NCI-H2107 (cell line): ENCODE data around the gene HOMER2.

Experiments
- DNase-seq: peaks from one replicate; lab custom pipeline; 2025; lab: John Stamatoyannopoulos, UW

Gene HOMER2

DNA sequence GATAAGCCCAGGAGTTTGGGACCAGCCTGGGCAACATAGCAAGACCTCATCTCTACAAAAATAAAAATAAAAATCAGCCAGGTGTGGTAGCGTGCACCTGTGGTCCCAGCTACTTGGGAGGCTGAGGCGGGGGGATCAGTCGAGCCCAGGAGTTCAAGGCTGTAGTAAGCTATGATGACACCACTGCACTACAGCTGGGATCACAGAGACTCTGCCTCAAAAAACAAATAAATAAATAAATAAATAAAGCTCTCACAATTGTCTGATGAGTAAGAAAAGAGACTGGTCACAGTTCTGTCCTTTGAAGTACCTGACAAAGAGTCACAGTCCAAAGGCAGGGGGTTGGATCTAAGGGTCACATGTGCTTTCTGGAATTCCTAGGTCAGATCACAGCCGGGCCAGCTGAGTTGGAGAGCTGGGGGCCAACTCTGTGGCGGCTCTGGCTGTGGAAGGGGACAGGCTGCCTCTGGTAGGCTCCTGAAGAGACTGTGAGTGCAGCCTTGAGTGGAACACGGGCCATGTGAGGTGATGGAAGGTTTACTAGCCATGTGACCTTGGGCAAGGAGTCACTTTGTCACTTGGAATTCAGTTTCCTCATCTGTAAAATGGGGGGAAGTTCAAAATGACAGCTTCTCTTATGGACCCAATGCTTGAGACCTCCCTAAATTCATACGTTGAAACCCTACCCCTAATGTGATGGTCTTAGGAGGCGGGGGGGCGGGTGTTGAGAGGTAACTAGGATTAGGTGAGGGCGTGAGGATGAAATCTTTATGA, 95.9 kb downstream of the HOMER2 start:
- no peak for DNase-seq

DNA sequence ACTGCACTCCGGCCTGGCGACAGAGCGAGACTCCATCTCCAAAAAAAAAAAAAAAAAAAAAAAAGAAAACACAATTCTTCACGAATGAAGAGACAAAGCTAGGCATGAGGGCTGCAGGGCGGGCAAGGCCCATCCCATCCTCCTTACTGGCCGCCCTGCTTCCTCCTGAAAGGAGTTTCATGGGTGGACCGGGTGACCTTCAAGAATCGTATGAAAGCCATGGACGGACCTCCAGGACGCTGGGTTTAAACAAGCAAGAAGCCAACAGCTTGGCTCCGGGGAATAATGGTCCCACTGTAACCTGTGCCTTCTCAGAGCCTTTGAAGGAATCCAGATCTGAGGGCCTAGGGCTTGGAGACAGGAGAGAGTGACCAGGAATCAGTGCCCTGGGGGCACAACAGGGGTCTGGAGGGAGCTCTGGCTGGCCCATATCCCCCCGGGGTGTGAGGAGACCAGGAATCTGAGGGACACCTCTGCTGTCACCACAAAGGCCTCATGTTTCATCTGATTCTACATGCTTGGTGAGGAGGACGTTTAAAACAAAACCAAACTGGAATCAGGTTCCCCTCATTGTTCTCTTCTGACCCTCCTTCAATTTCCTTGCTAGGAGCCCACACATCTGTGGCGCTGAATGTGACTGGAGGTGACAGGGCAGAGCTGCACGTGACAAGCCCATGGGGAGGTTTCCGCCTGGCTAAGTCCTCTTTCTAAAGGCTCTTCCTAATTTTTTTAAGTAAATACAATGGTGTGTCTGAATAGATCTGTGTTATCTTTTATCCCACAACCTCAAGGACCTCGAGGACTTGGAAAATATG, 97.0 kb downstream of the HOMER2 start:
- DNase-seq = peak; percentile 26

DNA sequence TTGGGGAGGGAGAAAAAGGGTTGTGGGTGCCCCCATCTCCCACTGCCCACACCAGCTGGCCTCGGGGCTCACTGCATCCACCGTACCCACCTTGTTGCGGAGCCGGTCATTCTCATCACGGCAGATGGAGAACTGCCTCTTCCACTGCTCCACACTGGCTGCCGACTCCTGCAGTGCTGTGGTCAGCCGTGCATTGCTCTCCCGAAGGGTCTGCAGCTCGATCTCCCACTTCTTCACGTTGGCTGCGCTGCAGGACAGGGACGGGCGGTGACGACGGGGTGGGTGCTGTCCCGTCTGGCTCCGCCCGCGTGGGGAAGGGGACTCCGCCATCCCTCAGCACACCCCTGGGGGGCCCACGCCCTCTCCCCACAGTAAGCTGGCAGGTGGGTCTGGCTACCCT, 98.0 kb downstream of the HOMER2 start:
- DNase-seq = no peak

DNA sequence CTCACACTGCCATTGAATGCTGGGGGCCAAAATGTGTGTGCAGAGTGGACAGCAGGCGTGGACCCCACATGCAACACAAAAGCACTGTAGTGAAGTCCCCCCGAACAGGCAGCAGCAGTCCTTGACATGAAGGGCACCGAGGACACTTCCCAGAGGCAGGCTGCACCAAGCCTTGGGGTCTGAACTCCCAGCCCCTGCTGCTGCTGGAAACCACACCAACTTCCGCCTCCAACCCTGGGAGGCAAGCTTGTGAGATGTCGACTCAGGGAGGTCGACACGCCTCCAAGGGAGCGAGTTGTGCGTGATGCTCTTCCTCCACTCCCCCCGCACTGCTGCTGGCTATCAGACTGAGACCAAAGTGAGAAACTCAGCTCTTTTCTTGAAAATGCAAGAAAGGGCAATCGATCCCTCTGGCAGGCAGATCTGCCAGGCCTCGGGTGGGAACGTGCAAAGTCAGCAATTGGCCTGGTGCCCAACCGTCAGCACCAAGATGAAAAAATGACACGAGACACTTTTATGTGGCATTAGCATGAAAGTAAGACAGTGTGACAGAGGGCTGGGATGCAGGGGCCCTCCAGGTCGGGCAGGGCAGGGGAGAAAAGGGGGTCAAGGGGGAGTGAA, 99.5 kb downstream of the HOMER2 start:
- no peak for DNase-seq

DNA sequence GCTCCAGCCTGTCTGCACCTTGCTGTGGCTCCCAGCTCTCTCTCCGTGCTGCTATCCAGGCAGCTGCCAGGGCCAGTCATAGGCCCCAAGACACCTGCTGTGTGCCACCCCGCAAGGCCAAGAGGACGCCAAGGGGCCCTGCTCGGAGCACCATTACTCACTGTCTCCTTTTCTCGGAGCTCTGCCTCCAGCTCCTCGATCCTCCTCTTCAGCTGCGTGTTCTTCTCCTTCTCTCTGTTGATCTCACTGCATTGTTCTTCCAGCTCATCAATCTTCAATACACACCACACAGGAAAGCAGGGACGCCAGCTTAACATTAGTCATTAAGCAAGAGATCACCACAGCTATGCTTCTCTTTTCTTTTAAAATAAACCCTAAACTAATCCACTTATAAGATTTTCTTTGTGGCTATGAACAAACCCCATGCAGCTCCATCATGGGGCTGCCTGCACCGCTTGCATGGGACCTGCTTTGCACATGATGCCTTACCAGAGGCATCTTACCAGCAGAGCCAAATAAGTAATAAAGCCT, 100.5 kb downstream of the HOMER2 start:
- DNase-seq = no peak

DNA sequence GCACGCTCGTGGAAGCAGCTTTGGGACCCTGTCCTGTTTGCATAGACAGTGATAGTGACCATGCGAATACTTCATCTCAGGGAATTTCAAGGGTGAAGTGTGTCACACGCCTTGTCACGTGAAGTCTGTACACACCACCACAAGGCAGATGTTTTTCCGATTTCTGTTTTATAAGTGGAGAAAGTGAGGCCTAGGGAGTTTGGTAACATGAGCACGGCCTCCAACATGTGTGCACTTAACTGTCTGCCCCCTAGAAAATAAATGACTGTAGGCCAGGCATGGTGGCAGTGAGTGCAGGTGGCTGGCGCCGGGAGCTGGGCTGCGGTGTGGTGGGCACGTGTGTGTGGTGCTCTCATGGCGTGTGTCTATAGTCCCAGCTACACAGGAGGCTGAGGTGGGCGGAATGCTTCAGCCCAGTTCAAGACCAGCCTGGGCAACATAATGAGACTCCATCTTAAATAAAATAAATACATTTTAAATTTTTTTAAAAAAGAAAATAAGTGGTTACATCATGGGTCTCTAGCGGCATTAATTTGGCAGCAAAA, 101.1 kb downstream of the HOMER2 start:
- DNase-seq = no peak

DNA sequence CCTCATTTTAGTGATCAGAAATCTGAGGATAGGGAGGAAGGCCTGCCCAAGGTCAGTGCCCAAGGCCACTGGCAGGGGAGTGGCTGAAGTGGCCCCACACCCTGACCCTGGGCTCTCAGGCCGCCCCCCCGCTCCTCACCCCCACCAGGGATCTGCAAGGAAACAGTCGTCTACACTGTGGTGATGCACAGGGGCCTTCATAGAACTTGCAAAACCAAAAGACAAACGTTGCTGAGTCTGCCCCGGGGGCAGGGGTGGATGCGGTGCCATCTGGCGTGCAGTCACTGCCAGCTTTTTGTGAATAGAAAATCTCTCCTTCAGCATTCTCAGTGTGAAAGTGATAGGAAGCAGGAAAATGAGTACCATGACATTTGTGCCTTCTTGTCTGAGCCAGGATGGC, 101.8 kb downstream of the HOMER2 start:
- no peak for DNase-seq

DNA sequence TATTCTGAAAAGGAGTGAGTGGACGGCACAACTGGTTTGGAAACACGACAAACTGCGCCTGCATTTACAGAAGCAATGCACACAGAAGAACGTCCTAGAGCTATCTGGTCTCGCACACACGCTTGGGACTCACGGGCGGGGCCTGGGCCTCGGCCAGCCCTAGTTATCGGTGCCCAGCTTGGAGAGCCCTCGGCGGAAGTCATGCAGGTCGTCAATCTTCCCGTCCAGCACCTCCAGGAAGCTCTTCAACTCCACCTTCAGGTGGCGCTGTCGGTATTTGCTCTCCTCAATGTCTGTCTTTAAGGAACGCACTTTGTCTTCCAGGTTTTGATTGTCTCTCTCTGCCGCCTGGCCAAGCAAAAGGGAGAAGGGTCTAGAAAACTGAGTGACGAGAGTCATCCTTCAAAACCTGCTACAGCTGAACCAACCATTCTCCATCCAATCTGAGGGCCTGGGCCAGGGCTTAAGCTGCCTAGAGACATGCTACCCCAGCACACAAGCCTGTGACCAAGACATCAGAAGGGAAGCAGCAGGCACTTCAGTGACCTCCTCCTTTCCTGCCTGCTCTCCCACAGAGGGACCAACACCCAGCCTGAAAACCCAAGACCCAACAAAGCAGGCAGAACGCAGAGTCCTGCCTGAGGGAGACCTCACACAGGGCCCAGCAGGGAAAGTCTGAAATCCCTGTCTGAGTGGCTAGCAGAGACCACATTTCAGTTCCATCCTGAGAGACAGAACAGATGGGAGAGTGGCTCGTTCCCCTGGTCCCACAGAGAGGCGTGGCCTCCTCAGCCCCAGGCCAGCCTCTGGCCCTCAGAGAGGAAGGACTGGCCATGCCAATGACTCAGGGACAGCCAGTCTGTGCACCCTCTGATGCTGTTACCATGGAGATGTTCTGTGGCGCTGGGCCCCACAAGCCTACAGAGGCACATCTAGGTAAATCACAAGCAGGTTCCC, 102.7 kb downstream of the HOMER2 start:
- no peak for DNase-seq

DNA sequence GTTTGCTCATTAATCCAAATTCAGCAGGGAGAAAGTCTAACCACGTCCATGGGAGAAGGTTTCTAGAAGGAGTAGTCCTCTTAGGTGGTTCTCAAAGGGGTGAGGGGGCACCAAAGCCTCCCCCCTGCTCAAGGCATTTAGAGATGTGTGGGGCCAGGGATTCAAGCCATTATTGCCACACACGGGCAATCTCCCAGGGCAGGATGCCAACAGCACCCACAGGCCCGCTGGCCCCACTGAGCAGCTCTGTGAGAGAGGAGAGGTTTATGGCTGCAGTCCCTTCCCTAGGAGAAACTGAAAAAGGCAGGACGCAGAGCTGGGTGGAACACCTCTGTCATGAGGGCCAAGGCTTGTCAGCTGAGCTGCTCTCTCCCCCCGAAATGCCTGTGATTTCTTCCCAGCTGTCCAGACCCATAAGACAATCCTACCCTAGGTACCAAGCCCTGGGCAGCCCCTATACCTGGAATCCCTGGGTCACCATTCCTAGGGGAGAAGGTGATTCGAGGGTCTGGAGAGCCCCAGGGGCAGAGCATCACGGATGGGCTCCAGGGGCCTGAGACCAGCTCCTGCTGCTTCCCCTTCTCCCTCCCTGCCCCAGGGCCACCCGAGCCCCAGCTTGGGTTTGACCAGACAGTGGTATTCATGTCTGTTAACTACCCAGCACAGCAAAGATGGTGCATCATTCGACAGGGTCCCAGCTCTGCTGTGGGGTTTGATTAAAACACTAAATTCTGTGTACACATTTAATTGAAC, 104.1 kb downstream of the HOMER2 start:
- DNase-seq = no peak

DNA sequence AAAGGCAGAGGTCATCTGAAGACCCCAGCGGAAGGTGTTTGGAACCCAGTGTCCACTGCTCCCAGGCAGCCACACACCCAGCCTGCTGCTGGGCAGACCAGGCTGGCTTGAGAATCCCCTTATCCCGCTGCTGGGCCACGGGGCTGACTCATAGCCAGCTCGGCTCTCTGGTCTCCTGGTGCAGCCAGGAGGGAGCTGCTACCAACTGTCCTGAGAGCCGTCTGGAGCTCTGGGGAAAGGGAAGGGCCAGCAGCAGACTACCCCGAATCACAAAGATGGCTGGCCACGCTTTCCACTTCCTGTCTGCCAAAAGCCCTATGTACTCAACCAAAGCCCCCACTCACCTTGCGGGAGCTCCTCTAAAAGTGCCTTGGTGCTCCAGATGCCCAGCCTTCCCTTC, 104.8 kb downstream of the HOMER2 start:
- no peak for DNase-seq

DNA sequence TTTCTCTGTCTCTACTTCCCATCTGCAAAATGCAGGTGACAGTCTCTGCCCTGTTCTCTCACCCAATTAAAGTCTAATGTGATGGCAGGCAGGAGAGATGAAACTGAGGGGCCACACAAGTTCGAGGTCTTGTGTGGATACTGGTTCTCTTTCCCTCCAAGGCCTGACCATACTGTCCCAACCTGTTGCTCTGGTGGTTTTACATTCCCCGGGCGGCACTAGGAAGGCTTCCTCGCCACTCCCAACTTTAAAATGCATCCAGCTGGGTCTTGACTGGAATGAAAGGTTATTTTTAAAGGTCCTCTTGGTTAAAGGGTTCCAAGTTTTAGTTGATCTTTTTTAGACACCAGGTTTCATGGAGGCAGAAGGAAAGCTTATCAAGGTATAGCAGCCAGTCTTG, 105.9 kb downstream of the HOMER2 start:
- no peak for DNase-seq

DNA sequence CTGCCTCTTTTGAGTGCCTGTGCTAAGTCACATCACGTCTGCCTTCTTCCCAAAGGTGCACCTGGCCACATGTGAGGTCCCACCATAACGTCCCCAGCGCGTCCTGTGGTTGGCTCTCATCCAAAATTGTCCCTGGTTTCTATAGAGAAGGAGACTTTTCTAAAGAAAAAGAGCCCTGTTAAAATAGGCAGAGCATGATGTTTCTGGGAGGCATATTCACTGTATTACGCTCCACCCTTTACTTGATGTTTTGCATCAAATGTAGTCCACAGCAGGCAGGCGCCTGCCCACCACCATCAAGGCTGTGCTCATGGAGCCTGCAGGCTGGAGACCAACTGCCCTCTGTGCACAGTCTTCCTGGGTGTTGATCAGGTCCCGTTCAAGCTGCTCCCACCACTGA, 106.8 kb downstream of the HOMER2 start:
- DNase-seq = no peak

DNA sequence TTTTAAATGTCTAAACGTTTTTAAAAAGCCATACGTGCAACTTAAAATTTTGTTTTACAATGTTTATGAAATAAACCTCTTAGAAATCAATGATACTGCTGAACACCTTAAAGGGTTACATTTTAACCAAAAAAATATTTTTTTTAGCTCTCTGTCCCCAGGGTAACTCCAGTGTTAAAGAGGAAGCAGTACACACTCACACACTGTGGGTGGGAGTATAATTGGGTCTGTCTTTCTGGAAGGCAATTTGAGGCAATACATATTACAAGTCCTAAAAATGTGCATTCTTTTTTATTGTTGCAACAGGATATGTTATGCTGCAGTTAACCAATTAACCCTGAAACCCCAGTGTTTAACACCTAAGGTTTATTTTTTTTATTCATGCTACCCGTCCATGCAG, 109.0 kb downstream of the HOMER2 start:
- DNase-seq = no peak

DNA sequence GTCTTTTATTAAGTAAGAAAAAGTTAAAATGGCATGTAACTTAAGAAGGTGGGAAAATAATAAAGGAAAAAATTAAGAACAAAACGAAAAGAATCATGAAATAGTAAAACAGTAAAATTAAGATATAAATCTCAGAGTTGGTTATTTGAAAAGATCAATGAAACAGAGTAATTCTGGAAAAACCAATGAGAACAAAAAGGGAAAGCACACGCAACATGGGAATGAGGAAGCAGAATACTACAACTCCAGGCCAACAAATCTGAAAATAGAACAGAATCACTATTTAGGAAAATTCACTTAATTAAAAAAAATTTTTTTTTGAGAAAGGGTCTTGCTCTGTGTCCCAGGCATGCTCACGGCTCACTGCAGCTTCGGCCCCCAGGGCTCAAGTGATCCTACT, 112.4 kb downstream of the HOMER2 start:
- DNase-seq = no peak

DNA sequence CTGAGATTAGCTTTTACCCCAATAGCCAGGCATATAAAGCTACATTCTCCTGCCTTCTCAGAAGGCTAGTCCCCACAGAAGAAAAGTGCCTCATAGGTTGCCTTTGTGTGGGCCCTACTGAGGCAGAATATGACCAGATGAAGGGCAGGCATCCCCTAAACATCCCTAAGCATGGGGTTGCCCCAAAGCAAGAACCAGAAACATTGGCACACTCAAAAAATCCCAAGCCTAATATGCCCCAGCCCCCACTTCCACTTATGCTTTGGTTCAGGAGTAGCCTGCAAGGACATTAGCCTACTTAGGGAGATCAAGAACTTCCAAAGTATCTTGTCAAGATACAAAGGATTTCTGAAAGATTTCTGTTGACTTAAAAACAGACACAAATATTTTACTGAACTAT, 113.4 kb downstream of the HOMER2 start:
- DNase-seq = no peak

DNA sequence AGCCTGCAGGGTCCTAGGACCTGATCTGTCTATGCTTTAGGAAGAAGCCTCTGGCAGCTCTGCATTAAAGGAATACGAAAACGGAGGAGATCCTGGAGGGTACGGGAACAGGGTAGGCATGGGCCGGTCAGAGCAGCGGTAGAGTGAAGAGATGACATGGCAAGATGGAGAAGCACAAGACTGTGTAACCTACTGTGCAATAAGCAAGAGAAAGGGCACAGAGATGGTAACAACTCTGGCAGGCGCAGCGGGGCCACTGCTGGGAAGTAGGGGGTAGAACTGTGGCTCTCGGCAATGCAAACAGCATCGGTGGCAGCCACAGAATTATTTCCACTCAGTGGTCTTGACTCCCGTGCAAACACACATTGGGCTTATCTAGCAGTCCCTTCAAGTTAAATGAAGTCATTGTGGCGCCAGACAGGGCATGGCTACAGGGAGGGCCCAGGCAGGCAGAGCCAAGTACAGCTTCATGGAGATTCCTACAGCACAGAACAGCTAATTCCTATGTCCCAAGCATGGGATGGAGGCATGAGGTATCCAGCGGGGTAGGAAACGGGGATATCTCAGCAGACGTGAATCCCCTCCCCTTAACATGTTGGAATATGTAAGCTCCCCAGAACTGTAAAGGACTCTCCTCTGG, 114.3 kb downstream of the HOMER2 start:
- no peak for DNase-seq

DNA sequence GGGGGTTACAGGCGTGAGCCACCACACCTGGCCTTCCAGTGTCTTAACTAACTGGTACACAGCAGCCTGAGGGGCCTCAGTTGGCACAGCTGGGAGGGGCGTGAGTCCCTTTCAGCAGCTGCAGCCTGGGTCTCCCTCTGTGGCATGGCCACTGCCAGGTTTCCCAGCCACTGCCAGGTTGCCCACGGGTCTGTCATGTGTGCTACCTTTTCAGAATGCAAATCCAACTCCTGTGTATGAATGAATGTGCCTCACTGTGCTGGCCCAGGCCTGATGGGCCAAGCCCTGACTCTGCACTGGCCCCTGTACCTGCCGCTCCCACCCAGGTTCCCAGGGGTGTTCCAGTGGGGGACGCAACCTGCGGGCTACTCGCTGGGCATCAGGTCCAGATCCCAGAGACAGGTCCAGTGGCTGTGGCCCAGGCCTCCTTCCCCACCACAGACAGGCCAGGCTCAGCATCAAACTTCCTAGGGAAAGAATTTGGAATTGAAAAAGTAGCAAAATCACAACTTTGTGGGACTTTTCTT, 117.1 kb downstream of the HOMER2 start:
- no peak for DNase-seq

DNA sequence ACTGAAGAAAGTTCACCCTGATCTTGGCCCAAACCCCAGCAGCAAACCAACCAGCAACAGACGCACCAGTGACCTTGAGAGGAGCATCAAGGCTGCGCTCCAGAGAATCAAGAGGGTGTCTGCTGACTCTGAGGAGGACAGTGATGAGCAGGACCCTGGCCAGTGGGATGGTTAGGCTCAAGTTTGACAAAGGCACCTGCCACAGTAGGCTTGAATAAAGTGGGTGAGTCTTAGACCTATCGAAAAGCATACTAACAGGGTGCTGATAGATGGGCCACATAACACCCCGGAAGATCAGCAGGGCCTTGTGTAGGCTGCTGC, 119.2 kb downstream of the HOMER2 start:
- no peak for DNase-seq

DNA sequence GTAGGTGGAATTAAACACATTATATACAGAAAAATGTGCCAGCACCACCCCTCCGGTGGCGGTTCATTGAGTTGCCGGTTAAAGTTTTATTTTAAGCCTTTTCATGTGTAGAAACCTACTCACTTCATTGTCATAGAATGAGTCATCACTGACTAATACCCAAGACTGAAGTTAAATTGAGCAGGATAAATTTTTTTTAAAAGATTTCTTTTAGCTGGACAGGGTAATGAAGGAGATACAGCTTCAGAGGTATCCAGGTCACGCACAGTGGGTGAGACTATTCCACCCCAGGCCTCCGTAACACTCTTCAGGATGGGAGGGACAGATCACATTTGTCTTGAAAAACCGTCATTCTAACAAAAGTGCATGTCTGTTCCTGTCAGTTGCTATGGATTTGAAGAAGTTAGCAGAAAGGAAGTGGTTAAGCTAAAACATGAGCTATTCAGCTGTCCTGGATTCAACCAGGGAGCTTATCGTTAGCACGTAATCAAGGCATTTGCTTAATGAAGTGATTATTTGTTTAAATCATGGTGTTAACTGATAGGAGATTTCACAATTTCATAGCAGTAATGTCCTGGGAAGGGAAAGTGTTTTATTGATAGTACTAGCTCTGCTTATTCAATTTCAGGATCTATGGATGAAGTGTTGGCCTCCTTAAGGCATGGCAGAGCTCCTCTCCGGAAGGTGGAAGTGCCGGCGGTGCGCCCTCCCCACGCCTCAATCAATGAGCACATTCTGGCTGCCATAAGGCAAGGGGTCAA, 119.7 kb downstream of the HOMER2 start:
- no peak for DNase-seq
